Liver (tissue), 9 donors: ENCODE measurements around the gene MON2. TPM values are rescaled to one million over a fixed set of nuclear protein-coding genes. Genes with fewer than 3 reads are reported as not detected.

ENCODE experiments used
- DNase-seq: peaks from one replicate; pipeline ENCODE4 v3.0.0-alpha.2; 2017; ENCODE audit warnings: low spot score
- H3K27ac ChIP-seq, 2 donors: one replicate each; pipeline ENCODE4 v1.7.0; 2013; ENCODE audit warnings: inconsistent platforms in 2 of 2, low read length in 2 of 2, control low read depth in 1 of 2, low read depth in 1 of 2, mild to moderate bottlenecking in 1 of 2
- H3K27me3 ChIP-seq, 4 donors: one replicate each; pipeline versions ENCODE4 v1.6.1 to v1.7.0; 2013; ENCODE audit warnings: low read length in 3 of 4, inconsistent platforms in 1 of 4, mild to moderate bottlenecking in 1 of 4, moderate library complexity in 1 of 4; ENCODE audit not compliant: control insufficient read depth in 4 of 4, insufficient read depth in 4 of 4
- H3K36me3 ChIP-seq, 4 donors: one replicate each; pipeline versions ENCODE4 v1.6.1 to v1.7.0; 2013; ENCODE audit warnings: low read length in 3 of 4, mild to moderate bottlenecking in 3 of 4, low read depth in 1 of 4, moderate library complexity in 1 of 4; ENCODE audit not compliant: control insufficient read depth in 4 of 4, insufficient read depth in 3 of 4
- H3K4me1 ChIP-seq, 4 donors: one replicate each; pipeline versions ENCODE4 v1.6.1 to v1.7.0; 2013; ENCODE audit warnings: low read length in 3 of 4, mild to moderate bottlenecking in 3 of 4, moderate library complexity in 1 of 4; ENCODE audit not compliant: control insufficient read depth in 4 of 4, insufficient read depth in 4 of 4
- H3K4me3 ChIP-seq, 3 donors: one replicate each; pipeline versions ENCODE4 v1.6.1 to v1.7.0; 2013; ENCODE audit warnings: low read length in 3 of 3, control low read depth in 1 of 3, low read depth in 1 of 3, mild to moderate bottlenecking in 1 of 3
- H3K9ac ChIP-seq, 2 donors: one replicate each; pipeline ENCODE4 v1.7.0; 2013; ENCODE audit warnings: low read length in 2 of 2, mild to moderate bottlenecking in 2 of 2, moderate library complexity in 2 of 2, control low read depth in 1 of 2, low read depth in 1 of 2
- H3K9me3 ChIP-seq, 4 donors: one replicate each; pipeline versions ENCODE4 v1.6.1 to v1.7.0; 2013; ENCODE audit warnings: low read length in 3 of 4; ENCODE audit not compliant: control insufficient read depth in 4 of 4
- EGR1 ChIP-seq, 2 donors: IDR thresholded peaks; 2 replicates each; pipeline ENCODE4 v1.6.1; 2016 to 2018; ENCODE audit warnings: antibody characterized with exemption in 2 of 2, low read depth in 2 of 2
- FOXA1 ChIP-seq: IDR thresholded peaks from 2 replicates; pipeline ENCODE4 v1.6.1; 2016; ENCODE audit warnings: antibody characterized with exemption
- GABPA ChIP-seq, 2 donors: IDR thresholded peaks in 1 of 2; conservative IDR thresholded peaks in 1 of 2; 2 replicates each; pipeline ENCODE4 v1.6.1; 2016; ENCODE audit warnings: antibody characterized with exemption in 2 of 2, mild to moderate bottlenecking in 1 of 2, moderate library complexity in 1 of 2
- HNF4A ChIP-seq, 2 donors: conservative IDR thresholded peaks; 2 replicates each; pipeline ENCODE4 v1.6.1; 2016; ENCODE audit warnings: antibody characterized with exemption in 2 of 2, mild to moderate bottlenecking in 2 of 2
- HNF4G ChIP-seq: IDR thresholded peaks from 2 replicates; pipeline ENCODE4 v1.6.1; 2016; ENCODE audit warnings: antibody characterized with exemption
- JUND ChIP-seq, 2 donors: IDR thresholded peaks; 2 replicates each; pipeline ENCODE4 v1.6.1; 2016; ENCODE audit warnings: antibody characterized with exemption in 2 of 2
- NR2F2 ChIP-seq: IDR thresholded peaks from 2 replicates; pipeline ENCODE4 v1.6.1; 2016; ENCODE audit warnings: antibody characterized with exemption
- RAD21 ChIP-seq, 2 donors: IDR thresholded peaks; 2 replicates each; pipeline ENCODE4 v1.6.1; 2016; ENCODE audit warnings: antibody characterized with exemption in 2 of 2, mild to moderate bottlenecking in 2 of 2
- REST ChIP-seq: IDR thresholded peaks from 2 replicates; pipeline ENCODE4 v1.6.1; 2016; ENCODE audit warnings: antibody characterized with exemption, mild to moderate bottlenecking
- RXRA ChIP-seq, 2 donors: IDR thresholded peaks; 2 replicates each; pipeline ENCODE4 v1.6.1; 2017 to 2018; ENCODE audit warnings: antibody characterized with exemption in 2 of 2, mild to moderate bottlenecking in 1 of 2
- SP1 ChIP-seq: IDR thresholded peaks from 2 replicates; pipeline ENCODE4 v1.6.1; 2018; ENCODE audit warnings: antibody characterized with exemption, mild to moderate bottlenecking
- TAF1 ChIP-seq: conservative IDR thresholded peaks from 2 replicates; pipeline ENCODE4 v1.6.1; 2016; ENCODE audit warnings: antibody characterized with exemption, mild to moderate bottlenecking
- YY1 ChIP-seq: IDR thresholded peaks from 2 replicates; pipeline ENCODE4 v1.6.1; 2016; ENCODE audit warnings: antibody characterized with exemption, mild to moderate bottlenecking
- ZBTB33 ChIP-seq: IDR thresholded peaks from 2 replicates; pipeline ENCODE4 v1.6.1; 2016; ENCODE audit warnings: antibody characterized with exemption
- WGBS: extraction: QIAGEN DNeasy Blood & Tissue Kit; methylation state at CpG from one replicate; pipeline ENCODE4 v1.1.7; 2013; 5-methylcytosine and 5-hydroxymethylcytosine counted together
- polyA plus RNA-seq, 2 donors: library from polyadenylated mRNA; stranded (reverse) in 1 of 2; unstranded in 1 of 2; fragments of 200-250 nt in 1 of 2; fragments of >200 nt in 1 of 2; fragmentation: Nextera tagmentation in 1 of 2; extraction: Ambion mirVana in 1 of 2; gene quantifications; one replicate each; pipeline versions ENCODE4 v1.2.1 to v1.2.3, GENCODE V29; 2013 to 2015
- total RNA-seq, 2 donors: library from RNA; depleted of rRNA; stranded (reverse); fragments of >200 nt; gene quantifications; one replicate each; pipeline ENCODE4 v1.2.3, GENCODE V29; 2014
- TF ChIP-seq, protein P1 (sequence below): IDR thresholded peaks from 2 replicates; pipeline ENCODE4 v1.6.1; 2016; ENCODE audit warnings: antibody characterized with exemption
- TF ChIP-seq, protein P2 (sequence below): IDR thresholded peaks from 2 replicates; pipeline ENCODE4 v1.6.1; 2016; ENCODE audit warnings: antibody characterized with exemption
- TF ChIP-seq, protein P3 (sequence below): fragments of 150-350 bp; IDR thresholded peaks from 2 replicates; pipeline ENCODE4 v1.5.1; 2017; ENCODE audit warnings: improper control_type of control experiment, low read depth, low read length; ENCODE audit not compliant: missing input control
- donor health status: healthy.
- donor health status: healthy.
- donor health status: healthy.
- donor health status: healthy.
- donor health status: healthy.

MON2 gene
- total and polyA plus RNA-seq, 4 donors: 7.5 to 69.9 (median 25.8) TPM

DNA sequence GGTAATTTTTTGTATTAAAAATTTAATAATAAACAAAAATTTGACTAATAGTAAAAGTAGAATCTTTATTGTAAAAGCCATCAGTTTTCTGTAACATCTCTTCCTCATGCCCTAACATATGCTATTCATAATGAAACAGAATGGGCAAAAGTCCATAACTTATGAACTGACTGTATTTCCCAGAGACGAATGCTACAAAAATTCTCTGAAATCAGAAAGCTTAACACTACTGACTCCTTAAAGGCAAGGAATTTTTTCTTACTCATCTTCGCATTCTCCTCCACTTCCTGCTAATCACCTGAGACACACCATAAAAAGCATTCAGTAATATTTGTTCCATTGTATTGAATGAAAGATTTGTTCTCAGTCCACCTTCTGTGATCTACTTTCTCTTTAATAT, 17.6 kb downstream of the MON2 start:
- peaks cover 0 to 13% (median 7%) of the 10 kb centered on the region in 4 donors for H3K4me1 ChIP-seq
- no peaks in the 10 kb centered on the region for H3K27me3 ChIP-seq
- H3K4me3 ChIP-seq: no peak overlapping the region
- peaks cover 0 to 11% (median 2%) of the 10 kb centered on the region in 4 donors for H3K36me3 ChIP-seq
- TF ChIP-seq JUND (IDR thresholded peaks at IDR 0.05) (no peak), RAD21 (IDR thresholded peaks at IDR 0.05) (no peak), YY1 (no peak), HNF4A (conservative IDR thresholded peaks at IDR 0.05) (no peak), RXRA (IDR thresholded peaks at IDR 0.05) (no peak), REST (no peak), FOXA1 (no peak), ZBTB33 (no peak), SP1 (no peak), GABPA (IDR thresholded peaks at IDR 0.05 in 1 of 2, conservative IDR thresholded peaks at IDR 0.05 in 1 of 2) (no peak), TAF1 (no peak), NR2F2 (no peak), HNF4G (no peak)
- TF ChIP-seq, protein P1, sequence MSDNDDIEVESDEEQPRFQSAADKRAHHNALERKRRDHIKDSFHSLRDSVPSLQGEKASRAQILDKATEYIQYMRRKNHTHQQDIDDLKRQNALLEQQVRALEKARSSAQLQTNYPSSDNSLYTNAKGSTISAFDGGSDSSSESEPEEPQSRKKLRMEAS: no peak
- TF ChIP-seq, protein P2, sequence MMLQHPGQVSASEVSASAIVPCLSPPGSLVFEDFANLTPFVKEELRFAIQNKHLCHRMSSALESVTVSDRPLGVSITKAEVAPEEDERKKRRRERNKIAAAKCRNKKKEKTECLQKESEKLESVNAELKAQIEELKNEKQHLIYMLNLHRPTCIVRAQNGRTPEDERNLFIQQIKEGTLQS: no peak
- H3K9ac ChIP-seq: peak overlapping the region in 1 of 2 donors; percentile 16
- 89% methylated on average over 2 of the region's 2 CpGs for WGBS
- H3K9me3 ChIP-seq: no peaks in the 10 kb centered on the region
- DNase-seq: no peak
- H3K27ac ChIP-seq: no peak overlapping the region

GRCh38 chr12:62505786-62506185, 39.2 kb downstream of the MON2 start:
- Histone ChIP-seq H3K9ac (no peak overlapping the region), H3K4me3 (no peak overlapping the region), H3K4me1 (peaks cover 0 to 3% (median 2%) of the 10 kb centered on the region in 4 donors), H3K36me3 (peaks cover 5 to 23% (median 20%) of the 10 kb centered on the region in 4 donors), H3K27ac (no peak overlapping the region), H3K9me3 (no peaks in the 10 kb centered on the region), H3K27me3 (no peaks in the 10 kb centered on the region)
- WGBS: 94% methylated on average over 3 of the region's 3 CpGs
- no peak for DNase-seq
- TF ChIP-seq, protein P3, sequence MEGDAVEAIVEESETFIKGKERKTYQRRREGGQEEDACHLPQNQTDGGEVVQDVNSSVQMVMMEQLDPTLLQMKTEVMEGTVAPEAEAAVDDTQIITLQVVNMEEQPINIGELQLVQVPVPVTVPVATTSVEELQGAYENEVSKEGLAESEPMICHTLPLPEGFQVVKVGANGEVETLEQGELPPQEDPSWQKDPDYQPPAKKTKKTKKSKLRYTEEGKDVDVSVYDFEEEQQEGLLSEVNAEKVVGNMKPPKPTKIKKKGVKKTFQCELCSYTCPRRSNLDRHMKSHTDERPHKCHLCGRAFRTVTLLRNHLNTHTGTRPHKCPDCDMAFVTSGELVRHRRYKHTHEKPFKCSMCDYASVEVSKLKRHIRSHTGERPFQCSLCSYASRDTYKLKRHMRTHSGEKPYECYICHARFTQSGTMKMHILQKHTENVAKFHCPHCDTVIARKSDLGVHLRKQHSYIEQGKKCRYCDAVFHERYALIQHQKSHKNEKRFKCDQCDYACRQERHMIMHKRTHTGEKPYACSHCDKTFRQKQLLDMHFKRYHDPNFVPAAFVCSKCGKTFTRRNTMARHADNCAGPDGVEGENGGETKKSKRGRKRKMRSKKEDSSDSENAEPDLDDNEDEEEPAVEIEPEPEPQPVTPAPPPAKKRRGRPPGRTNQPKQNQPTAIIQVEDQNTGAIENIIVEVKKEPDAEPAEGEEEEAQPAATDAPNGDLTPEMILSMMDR: no peak
- no peak for TF ChIP-seq RXRA (IDR thresholded peaks at IDR 0.05)
- TF ChIP-seq, protein P1: no peak
- no peak for TF ChIP-seq YY1
- no peak for TF ChIP-seq EGR1 (IDR thresholded peaks at IDR 0.05; ENCODE audit: low read depth in 2 of 2)
- no peak for TF ChIP-seq HNF4A (conservative IDR thresholded peaks at IDR 0.05)
- TF ChIP-seq, protein P2: no peak
- TF ChIP-seq HNF4G: no peak
- no peak for TF ChIP-seq GABPA (IDR thresholded peaks at IDR 0.05 in 1 of 2, conservative IDR thresholded peaks at IDR 0.05 in 1 of 2)
